Measurements from ENCODE around the gene ATP5MG.
"Not testable (repeated sequence)": the region's sequence is repeated elsewhere in the genome, so short reads cannot be mapped to it uniquely, and the experiment has no call there.

The ATP5MG gene, protein sequence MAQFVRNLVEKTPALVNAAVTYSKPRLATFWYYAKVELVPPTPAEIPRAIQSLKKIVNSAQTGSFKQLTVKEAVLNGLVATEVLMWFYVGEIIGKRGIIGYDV

DNA sequence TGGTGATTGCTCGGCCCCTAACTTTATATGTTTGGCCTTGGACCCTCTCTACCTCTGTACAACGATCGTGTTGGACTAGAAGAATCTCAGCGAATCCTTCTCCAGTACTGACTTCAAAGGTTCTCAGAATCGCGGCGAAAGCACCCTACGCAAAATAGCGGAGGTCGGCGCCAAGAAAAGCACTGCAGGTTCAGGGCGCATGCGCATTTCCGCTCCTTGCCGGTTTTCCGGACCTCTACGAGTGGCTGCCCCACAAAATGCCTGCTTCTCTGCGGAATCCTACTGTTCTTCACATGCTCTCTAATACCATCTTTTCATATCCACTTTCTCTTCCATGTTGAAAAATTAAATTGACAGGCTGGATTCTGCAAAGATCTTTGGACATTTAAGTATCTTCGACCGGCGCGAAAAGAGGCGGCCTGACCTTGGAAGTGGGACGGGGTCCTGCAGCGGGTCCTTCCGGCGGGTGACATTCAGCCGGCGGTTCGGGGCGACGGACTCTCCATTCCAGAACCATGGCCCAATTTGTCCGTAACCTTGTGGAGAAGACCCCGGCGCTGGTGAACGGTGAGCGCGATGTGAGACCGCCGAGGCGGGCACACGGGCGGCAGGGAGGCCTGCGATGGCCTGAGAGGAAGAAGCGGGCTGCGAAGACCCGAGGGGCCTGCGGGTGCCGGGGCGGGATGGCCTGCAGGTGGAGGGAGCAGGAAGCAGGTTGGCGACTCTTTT, at the start of gene ATP5MG:
TSS of gene ATP5MG (plus strand) at position 456 of the 729 bp plus-strand sequence. CDS start at position 516, 60 bp downstream.
- DNase-seq (ENCODE audit: low read depth in 3 of 3), result peak; percentile 87 to 90 (median 87)

GRCh38 chr11:118353084-118353710, 48.2 kb upstream of the ATP5MG start:
- no peak for DNase-seq (ENCODE audit: low read depth in 3 of 3)

DNA sequence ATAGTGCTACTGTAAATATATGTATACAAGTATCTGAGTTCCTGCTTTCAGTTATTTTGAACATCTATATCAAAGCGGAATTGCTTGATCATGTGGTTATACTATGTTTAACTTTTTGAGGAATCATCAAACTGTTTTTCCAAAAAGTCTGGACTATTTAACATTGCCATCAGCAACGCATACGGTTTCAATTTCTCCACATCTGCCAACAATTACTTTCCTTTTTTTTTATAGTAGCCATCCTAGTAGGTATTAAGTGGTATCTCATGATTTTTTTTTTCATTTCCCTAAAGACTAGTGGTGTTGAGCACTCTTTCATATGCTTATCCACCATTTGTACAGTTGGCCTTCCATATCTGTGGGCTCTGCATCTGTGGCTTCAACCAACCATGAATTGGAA, 43.3 kb upstream of the ATP5MG start:
- DNase-seq (ENCODE audit: low read depth in 3 of 3), result no peak

DNA sequence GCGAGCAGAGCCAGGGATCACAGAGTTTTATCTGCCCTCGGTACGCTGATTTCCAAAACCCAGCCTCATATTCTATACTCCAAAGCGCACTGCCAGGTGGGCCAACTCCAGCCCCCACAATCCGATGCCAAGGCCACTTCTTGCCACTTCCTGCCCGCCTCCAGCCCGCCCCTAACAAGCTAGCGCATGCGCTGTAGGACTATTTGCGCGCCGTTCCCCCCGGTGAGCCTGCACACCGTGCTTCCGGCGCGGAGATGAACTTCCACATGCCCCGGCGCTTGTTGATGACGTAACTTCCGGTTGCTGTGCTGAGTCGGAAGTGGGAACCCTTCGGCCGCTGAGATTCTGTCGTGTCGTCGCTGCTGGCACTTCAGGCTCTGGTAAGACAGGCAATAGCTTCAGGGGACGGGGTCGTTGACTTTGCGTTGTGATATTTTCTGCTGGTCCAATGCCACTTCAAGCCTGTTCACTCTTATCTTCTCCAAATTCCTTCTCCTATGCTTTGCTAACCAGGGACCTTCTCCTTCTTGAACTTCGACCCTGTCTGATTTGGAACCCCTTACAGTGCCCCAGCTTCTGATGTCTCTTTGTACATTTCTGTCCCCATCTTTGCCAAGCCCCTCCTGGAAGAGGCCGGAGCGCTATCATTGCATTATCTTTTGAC, 42.0 kb upstream of the ATP5MG start, which contains the start of gene UBE4A:
TSS of gene UBE4A (plus strand) at position 306 of the 664 bp plus-strand sequence. CDS start 5,481 bp downstream, outside the sequence.
- peak; percentile 95 to 98 (median 98) for DNase-seq (ENCODE audit: low read depth in 3 of 3)

- DNase-seq (ENCODE audit: low read depth in 3 of 3), result no peak
Measured at GRCh38 chr11:118364956-118365615, 36.3 kb upstream of the ATP5MG start.

DNA sequence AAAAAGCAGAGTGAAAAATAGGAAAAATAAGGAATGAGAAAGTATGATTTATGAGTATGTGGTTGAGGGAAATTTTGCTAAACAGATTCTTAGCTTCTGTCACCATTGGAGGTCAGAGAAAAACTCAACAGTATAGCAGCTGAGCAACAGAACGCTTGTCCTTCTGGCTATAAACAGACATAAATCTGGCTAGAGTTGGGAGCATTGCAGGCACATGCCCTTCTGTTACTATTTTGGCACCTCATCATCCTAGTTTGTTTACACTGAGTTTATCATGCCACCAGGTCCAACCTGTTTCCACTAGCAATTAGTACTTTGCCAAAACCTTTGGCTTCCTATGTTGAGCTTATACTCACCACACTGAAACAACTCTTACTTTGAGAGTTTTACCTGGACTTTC, 35.1 kb upstream of the ATP5MG start:
- no peak for DNase-seq (ENCODE audit: low read depth in 3 of 3)

DNA sequence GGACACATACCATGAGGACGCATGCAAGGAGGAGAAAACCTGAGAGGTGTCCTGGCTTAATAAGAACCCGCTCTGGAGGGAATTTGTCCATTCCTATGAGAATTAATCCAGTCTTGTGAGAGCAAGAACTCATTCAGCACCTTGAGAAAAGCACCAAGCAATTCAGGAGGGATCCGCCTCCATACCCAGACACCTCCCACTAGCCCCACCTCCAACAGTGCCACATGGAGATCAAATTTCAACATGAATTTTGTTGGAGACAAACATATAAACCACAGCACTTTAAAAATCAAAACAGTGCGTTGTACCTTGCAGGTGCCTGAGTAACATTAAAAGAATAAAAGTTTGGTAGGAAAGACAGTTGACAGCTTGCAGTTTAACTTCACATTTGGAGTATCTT, 30.6 kb upstream of the ATP5MG start:
- DNase-seq (ENCODE audit: low read depth in 3 of 3), result no peak

- no peak for DNase-seq (ENCODE audit: low read depth in 3 of 3)
Measured at GRCh38 chr11:118373263-118373662, 28.1 kb upstream of the ATP5MG start.

GRCh38 chr11:118373871-118374270, 27.5 kb upstream of the ATP5MG start:
- no peak for DNase-seq (ENCODE audit: low read depth in 3 of 3)

DNA sequence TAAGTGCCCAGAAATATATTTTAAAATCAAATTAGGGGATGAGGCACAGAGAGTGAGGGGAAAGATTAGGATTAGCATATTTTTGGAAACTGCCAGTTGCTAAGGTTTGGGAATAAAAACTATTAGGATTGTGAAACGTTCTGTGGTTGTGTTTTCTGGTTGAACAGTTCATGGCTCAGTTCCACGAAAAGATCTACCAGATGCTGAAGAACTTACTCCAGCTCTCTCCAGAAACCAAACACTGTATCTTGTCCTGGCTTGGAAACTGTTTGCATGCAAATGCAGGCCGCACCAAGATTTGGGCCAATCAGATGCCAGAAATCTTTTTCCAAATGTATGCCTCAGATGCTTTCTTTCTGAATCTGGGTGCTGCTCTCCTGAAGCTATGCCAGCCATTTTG, 26.7 kb upstream of the ATP5MG start:
- DNase-seq (ENCODE audit: low read depth in 3 of 3), result no peak

GRCh38 chr11:118375978-118376377, 25.4 kb upstream of the ATP5MG start:
- no peak for DNase-seq (ENCODE audit: low read depth in 3 of 3)

DNA sequence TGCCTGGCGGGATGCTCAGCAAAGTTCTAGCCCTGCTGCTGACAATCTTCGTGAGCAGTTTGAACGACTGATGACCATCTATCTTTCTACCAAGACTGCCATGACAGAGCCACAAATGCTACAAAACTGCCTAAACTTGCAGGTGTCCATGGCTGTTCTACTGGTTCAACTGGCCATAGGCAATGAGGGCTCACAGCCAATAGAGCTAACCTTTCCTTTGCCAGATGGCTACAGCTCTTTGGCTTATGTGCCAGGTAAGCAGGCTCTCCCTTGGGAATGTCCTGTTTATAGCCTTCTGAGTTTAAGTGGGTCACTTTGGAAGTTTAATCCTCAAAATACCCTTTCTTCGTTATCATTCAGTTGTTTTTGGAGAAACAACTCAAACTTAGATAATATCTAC, 21.9 kb upstream of the ATP5MG start:
- no peak for DNase-seq (ENCODE audit: low read depth in 3 of 3)

DNA sequence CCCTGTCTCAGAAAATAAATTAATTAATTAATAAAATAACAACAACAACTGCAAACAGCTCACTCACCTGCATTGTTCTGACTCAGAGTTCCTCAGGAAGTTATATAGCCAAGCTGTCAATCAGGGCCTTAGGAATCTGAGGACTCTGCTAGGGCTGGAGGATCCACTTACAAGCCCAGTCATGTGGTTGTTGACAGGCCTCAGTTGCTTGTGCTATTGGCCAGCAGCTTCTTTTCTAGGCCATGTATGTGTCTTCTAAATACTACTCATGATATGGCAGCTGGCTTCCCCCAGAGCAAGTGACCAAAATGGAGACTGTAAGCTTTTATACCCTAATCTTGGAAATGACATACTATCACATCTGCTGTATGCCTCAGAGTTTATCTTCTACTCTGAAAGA, 20.8 kb upstream of the ATP5MG start:
- no peak for DNase-seq (ENCODE audit: low read depth in 3 of 3)

DNA sequence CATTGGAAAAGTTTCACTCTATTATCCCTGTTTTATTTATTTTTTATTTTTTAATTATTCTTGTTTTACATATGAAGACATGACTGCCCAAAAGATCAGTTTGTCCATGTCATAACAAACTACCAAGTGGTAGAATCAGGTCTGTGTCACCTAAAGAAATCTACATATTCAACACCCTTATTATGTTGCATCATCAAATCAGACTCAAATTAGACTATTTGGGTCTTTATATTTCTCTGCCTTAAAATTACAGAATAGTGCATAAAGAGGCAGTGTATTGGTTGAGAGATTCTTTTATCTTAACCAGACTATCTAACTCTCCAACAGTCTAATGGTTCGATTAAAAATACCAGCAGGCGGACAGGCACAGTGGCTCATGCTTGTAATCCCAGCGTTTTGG, 18.5 kb upstream of the ATP5MG start:
- DNase-seq (ENCODE audit: low read depth in 3 of 3), result no peak

- no peak for DNase-seq (ENCODE audit: low read depth in 3 of 3)
Measured at GRCh38 chr11:118383657-118384056, 17.7 kb upstream of the ATP5MG start.

GRCh38 chr11:118396097-118396501, 5.3 kb upstream of the ATP5MG start:
- no peak for DNase-seq (ENCODE audit: low read depth in 3 of 3)

DNA sequence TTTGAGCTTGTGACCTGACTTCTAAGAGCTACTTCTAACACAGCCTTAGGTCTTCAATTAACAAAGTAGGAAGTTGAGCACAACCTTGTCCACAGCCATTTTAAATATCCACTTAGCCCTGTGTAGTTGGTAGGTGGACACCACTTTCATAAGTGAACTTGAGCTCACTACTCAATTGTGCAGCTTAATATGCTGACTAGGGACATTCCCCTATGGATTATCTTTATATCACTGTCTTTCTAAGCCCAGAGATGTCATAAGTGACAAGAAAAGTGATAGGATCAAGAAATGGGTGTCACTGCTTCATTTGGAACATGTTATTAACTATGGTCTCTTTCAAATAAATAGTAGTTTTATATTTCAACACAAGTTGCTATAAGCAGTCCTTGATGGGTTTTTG, 4.0 kb upstream of the ATP5MG start:
- no peak for DNase-seq (ENCODE audit: low read depth in 3 of 3)

DNA sequence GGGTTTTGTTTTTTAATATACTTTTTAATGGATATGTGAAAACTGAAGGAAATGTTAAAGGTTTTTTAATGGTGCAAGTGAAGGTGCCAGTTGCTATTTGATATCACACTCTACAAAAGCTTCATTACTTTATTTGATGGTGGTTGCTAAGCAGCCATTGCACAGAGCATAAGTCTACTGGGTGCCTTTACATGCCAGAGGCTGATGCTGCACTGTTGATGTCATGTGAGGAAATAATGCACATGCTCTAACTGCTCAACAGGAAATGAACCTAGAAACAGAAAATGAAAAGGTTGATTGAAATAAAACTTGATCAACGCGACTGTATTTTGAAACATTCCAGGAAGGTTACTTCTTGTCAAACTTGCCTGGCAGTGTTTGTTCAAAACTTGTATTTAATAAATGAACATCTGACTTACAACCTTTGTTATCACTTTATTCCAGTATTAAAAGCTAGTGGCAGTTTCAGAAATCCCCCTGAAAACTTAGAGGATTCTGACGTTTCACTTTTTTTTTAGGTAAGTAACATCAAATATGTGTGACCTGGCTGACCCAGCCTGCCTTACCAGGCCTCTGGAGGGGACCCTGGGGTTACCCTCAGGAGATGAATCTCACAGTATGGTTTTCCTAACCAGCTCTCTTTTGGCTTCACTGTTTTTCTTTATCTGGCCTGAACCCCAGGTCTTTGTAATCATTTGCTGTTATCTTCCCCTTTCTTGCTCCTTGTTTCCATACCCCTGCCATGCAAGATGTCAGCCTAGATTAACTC, 2.4 kb upstream of the ATP5MG start:
- DNase-seq (ENCODE audit: low read depth in 3 of 3), result no peak

DNA sequence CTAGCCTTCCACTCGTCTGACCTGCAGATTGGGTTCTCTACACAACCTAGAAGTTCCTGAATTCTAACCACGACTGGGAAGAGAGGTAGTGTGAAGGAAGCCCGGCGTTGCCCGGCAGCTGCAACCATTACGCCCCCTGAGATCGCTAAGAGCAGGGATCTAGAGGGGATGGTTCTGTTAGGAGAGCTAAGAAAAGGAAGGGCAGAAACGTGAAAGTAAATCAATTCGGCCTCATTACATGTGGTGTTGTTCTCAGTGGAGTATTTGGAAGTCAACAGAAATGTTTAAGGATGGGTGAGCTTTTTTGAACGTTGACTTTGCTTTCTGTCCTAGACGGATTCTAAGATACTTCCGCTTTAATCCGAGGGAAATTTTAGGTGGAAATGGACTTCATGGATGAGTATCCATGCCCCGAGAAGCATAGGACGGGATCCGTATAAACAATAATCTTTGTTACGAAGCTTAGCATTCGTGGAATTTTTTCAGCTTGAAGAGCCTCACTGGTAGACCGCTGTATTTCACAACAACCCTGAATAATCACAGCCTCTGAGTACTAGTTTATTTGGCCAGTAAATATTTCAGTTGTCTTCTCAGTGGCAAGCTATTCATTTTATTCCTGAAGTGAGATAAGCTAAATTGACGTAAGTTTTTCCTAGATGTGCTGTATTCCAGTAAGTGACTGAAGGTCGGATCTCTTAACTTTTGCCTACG, 629 bp downstream of the ATP5MG start:
- no peak for DNase-seq (ENCODE audit: low read depth in 3 of 3)

DNA sequence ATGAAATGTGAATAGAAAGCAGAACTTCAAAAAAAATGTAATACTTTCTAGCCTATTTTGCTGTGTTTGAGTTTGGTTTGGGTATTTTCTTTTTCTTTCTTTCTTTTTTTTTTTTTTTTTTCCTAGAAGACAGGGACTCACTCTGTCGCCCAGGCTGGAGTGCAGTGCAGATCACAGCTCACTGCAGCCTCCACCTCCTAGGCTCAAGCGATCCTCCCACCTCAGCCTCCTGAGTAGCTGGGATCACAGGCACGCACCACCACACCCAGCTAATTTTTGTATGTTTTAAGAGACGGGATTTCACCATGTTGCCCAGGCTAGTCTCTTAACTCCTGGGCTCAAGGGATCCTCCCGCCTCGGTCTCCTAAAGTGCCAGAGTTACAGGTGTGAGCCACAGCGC, 1.2 kb downstream of the ATP5MG start:
- not testable (repeated sequence) for DNase-seq (ENCODE audit: low read depth in 3 of 3)
